Erythroblast (primary cell): ENCODE results near the gene TMEM62.

Experiments used
- GATA1 ChIP-seq: IDR thresholded peaks from 2 replicates; pipeline ENCODE4 v1.6.1; 2011; ENCODE audit warnings: low read depth, mild to moderate bottlenecking, control low read depth, low read length, moderate library complexity
- POLR2A ChIP-seq: IDR thresholded peaks from 2 replicates; pipeline ENCODE4 v1.6.1; 2011; ENCODE audit warnings: mild to moderate bottlenecking, low read length

DNA sequence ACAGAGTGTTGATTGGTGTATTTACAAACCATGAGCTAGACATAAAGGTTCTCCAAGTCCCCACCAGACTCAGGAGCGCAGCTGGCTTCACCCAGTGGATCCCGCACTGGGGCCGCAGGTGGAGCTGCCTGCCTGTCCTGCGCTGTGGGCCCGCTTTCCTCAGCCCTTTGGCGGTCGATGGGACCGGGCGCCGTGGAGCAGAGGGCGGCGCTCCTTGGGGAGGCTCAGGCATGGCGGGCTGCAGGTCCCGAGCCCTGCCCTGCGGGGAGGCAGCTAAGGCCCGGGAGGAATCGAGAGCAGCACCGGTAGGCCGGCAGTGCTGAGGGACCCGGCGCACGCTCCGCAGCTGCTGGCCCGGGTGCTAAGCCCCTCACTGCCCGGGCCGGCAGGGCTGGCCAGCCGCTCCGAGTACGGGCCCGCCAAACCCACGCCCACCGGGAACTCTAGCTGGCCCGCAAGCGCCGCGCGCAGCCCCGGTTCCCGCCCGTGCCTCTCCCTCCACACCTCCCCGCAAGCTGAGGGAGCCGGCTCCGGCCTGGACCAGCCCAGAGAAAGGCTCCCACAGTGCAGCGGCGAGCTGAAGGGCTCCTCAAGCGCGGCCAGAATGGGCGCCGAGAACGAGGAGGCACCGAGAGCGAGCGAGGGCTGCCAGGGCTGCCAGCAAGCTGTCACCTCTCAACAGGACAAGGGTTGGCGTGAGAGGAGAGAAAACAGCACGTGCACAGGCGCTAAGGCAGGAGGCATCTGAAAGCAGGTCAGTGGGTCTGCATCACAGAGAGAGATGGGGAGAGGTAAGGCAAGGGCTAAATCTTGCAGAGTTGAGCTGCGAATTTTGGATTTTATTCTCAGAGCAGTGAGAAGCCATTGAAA, 93.3 kb downstream of the TMEM62 start:
- TF ChIP-seq POLR2A (no peak), GATA1 (no peak)
